ENCODE results near the gene ALDH1A3. TPM values are rescaled to one million over a fixed set of nuclear protein-coding genes. Genes with fewer than 3 reads are reported as not detected.

The ALDH1A3 gene
- total RNA-seq, 1 donor from 2014 or later: 10.9 TPM

GRCh38 chr15:100958326-100959065 is 78.9 kb downstream of the ALDH1A3 start:
- H3K27ac ChIP-seq: peak overlapping the region in 1 of 2 donors; percentile 16
- TF ChIP-seq CTCF (IDR thresholded peaks at IDR 0.05): no peak
- no peaks in the 10 kb centered on the region for H3K9me3 ChIP-seq
- intact Hi-C loops (cut with DNase I): no loop called here
- H3K27me3 ChIP-seq: no peaks in the 10 kb centered on the region
- H3K36me3 ChIP-seq: no peaks in the 10 kb centered on the region
- H3K4me1 ChIP-seq: no peaks in the 10 kb centered on the region
- H3K4me3 ChIP-seq: no peak overlapping the region
- no peak for DNase-seq (ENCODE audit: low spot score in 2 of 2)

- no peak for TF ChIP-seq CTCF (IDR thresholded peaks at IDR 0.05)
- Histone ChIP-seq H3K36me3 (peaks cover 0 to 7% of the 10 kb centered on the region in 2 donors), H3K27me3 (no peaks in the 10 kb centered on the region), H3K4me1 (no peaks in the 10 kb centered on the region), H3K9me3 (no peaks in the 10 kb centered on the region), H3K4me3 (no peak overlapping the region), H3K27ac (no peak overlapping the region)
- DNase-seq (ENCODE audit: low spot score in 2 of 2): no peak
- intact Hi-C loops (cut with DNase I): no loop called here
Observed at GRCh38 chr15:100959066-100960050, 79.7 kb downstream of the ALDH1A3 start.

Other genes starting within 250 kb of the ALDH1A3 start
- 105 TPM for gene LRRK1, start 39.5 kb downstream of the ALDH1A3 start, total RNA-seq

All from ascending aorta (tissue), 2 donors.